Gastroesophageal sphincter (tissue), 4 donors: Measurements from ENCODE around the gene LAT. TPM values are rescaled to one million over a fixed set of nuclear protein-coding genes. Genes with fewer than 3 reads are reported as not detected.

ENCODE experiments used
- ATAC-seq: fragments of 150-250 bp; one replicate; pipeline ENCODE4 v1.9.1; 2016; ENCODE audit warnings: mild to moderate bottlenecking, moderate library complexity
- H3K27ac ChIP-seq, 4 donors: fragments of 200-600 bp; sonication (generic) in 3 of 4; 1 replicate in 3 of 4; 2 replicates in 1 of 4; pipeline ENCODE4 v1.5.1; 2016 to 2019
- H3K27me3 ChIP-seq: fragments of 200-600 bp; sonication (generic); one replicate; pipeline ENCODE4 v1.5.1; 2019
- H3K36me3 ChIP-seq, 2 donors: fragments of 200-600 bp; sonication (generic); one replicate each; pipeline ENCODE4 v1.5.1; 2019; ENCODE audit warnings: control low read depth in 1 of 2
- H3K4me1 ChIP-seq, 3 donors: fragments of 200-600 bp; sonication (generic); 1 replicate in 2 of 3; 2 replicates in 1 of 3; pipeline ENCODE4 v1.5.1; 2016 to 2019; ENCODE audit warnings: control low read depth in 2 of 3
- H3K4me3 ChIP-seq, 2 donors: fragments of 200-600 bp; sonication (generic); one replicate each; pipeline ENCODE4 v1.5.1; 2019; ENCODE audit warnings: mild to moderate bottlenecking in 1 of 2, moderate library complexity in 1 of 2
- H3K9me3 ChIP-seq, 3 donors: fragments of 200-600 bp; sonication (generic); one replicate each; pipeline ENCODE4 v1.5.1; 2017 to 2019; ENCODE audit warnings: control low read depth in 2 of 3
- EP300 ChIP-seq: sonication (generic); formaldehyde crosslinking; IDR thresholded peaks from one replicate; pipeline ENCODE4 v1.6.1; 2017; ENCODE audit warnings: antibody characterized with exemption, mild to moderate bottlenecking
- POLR2A ChIP-seq, 2 donors: fragments of 450-650 bp; IDR thresholded peaks; one replicate each; pipeline ENCODE4 v1.6.1; 2017; ENCODE audit warnings: antibody characterized with exemption in 2 of 2, mild to moderate bottlenecking in 2 of 2, moderate library complexity in 1 of 2
- POLR2AphosphoS5 ChIP-seq: sonication (generic); formaldehyde crosslinking; IDR thresholded peaks from one replicate; pipeline ENCODE4 v1.6.1; 2017; ENCODE audit warnings: antibody characterized with exemption
- WGBS, 2 donors: methylation state at CpG; one replicate each; pipeline ENCODE4 v1.1.5; 2018; ENCODE audit warnings: low coverage in 1 of 2; 5-methylcytosine and 5-hydroxymethylcytosine counted together
- total RNA-seq, 4 donors: library from RNA; depleted of rRNA; stranded (reverse); fragments of >200 nt; gene quantifications; one replicate each; pipeline ENCODE4 v1.1.0, GENCODE V29; 2016
- TF ChIP-seq, protein P1 (sequence below), 4 experiments: fragments of 200-600 bp in 2 of 4; fragments of 450-650 bp in 2 of 4; sonication (generic) in 1 of 4; IDR thresholded peaks; one replicate each; pipeline ENCODE4 v1.5.1; 2017 to 2019; ENCODE audit warnings: antibody characterized with exemption in 4 of 4, mild to moderate bottlenecking in 2 of 4, moderate library complexity in 2 of 4

Gene LAT
- total RNA-seq, 4 donors from 2014 or later: 2.3 to 12.3 (median 5.4) TPM

DNA sequence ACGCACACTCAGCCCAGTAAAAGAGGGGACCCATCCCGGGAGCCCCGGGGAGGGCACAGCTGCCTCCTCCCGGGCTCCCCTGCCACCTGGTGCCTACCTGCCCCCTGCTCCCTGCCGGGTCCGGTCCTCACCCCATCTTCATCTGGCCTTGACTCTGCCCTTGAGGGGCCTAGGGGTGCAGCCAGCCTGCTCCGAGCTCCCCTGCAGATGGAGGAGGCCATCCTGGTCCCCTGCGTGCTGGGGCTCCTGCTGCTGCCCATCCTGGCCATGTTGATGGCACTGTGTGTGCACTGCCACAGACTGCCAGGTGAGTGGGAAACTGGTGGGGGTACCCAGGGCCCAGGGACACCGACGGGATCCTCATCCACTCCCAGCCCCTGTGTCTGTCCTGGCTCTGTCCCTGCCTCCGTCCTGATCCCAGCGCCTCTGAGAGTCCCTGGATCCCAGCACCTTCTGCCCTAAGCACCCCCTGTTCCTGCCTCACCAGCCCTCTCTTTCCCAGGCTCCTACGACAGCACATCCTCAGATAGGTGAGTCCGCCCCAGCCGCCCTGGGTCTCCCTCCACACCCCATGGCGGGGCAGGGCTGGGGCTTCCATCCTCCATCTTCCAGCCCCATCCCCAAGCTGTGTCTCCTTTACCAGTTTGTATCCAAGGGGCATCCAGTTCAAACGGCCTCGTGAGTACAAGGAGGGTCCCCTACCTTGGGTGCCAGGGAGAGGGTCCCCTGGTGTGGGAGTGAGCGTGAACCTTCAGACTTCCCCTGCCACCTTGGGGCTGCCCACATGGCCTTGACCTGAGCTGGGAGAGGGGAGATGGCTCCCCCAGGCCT, 574 bp downstream of the LAT start:
- TF ChIP-seq, protein P1, sequence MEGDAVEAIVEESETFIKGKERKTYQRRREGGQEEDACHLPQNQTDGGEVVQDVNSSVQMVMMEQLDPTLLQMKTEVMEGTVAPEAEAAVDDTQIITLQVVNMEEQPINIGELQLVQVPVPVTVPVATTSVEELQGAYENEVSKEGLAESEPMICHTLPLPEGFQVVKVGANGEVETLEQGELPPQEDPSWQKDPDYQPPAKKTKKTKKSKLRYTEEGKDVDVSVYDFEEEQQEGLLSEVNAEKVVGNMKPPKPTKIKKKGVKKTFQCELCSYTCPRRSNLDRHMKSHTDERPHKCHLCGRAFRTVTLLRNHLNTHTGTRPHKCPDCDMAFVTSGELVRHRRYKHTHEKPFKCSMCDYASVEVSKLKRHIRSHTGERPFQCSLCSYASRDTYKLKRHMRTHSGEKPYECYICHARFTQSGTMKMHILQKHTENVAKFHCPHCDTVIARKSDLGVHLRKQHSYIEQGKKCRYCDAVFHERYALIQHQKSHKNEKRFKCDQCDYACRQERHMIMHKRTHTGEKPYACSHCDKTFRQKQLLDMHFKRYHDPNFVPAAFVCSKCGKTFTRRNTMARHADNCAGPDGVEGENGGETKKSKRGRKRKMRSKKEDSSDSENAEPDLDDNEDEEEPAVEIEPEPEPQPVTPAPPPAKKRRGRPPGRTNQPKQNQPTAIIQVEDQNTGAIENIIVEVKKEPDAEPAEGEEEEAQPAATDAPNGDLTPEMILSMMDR (IDR thresholded peaks at IDR 0.05): no peak
- TF ChIP-seq POLR2A (IDR thresholded peaks at IDR 0.05) (no peak), POLR2AphosphoS5 (no peak)
- H3K4me1 ChIP-seq: no peaks in the 10 kb centered on the region
- WGBS, 2 donors: 80% methylated on average over 3 of the region's 19 CpGs; no CpG with 5 or more reads in 1 of the 2 donors
- no peak for ATAC-seq
- peaks cover 0 to 13% (median 0%) of the 10 kb centered on the region in 3 donors for H3K9me3 ChIP-seq
- peak overlapping the region in 1 of 2 donors; percentile 32 for H3K4me3 ChIP-seq
- H3K36me3 ChIP-seq: peaks cover 0 to 100% of the 10 kb centered on the region in 2 donors
- H3K27me3 ChIP-seq: no peaks in the 10 kb centered on the region
- peak overlapping the region in 1 of 4 donors; percentile 35 for H3K27ac ChIP-seq

DNA sequence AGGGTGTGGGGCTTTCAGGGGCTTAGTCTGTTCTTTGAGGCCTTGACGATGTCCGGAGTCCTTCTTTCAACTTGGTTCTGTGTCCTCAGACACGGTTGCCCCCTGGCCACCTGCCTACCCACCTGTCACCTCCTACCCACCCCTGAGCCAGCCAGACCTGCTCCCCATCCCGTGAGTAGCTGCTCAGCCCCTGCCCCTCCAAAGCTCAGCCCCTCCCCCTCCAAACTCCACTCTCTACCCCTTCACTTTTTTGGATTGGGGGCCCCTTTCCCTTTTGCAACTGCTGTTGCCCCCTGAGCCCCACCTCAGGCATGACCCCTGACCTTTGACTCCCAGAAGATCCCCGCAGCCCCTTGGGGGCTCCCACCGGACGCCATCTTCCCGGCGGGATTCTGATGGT, 1.2 kb downstream of the LAT start:
- Histone ChIP-seq H3K4me3 (peak overlapping the region in 1 of 2 donors; percentile 32), H3K4me1 (no peaks in the 10 kb centered on the region), H3K9me3 (peaks cover 0 to 13% (median 0%) of the 10 kb centered on the region in 3 donors), H3K27ac (no peak overlapping the region), H3K36me3 (peaks cover 0 to 98% of the 10 kb centered on the region in 2 donors), H3K27me3 (no peaks in the 10 kb centered on the region)
- ATAC-seq: no peak
- WGBS, 2 donors: 90 to 96% methylated on average over 2 to 9 of the region's 9 CpGs
- TF ChIP-seq, protein P1 (IDR thresholded peaks at IDR 0.05): no peak
- TF ChIP-seq POLR2A (IDR thresholded peaks at IDR 0.05): no peak
- TF ChIP-seq EP300: no peak
- no peak for TF ChIP-seq POLR2AphosphoS5

DNA sequence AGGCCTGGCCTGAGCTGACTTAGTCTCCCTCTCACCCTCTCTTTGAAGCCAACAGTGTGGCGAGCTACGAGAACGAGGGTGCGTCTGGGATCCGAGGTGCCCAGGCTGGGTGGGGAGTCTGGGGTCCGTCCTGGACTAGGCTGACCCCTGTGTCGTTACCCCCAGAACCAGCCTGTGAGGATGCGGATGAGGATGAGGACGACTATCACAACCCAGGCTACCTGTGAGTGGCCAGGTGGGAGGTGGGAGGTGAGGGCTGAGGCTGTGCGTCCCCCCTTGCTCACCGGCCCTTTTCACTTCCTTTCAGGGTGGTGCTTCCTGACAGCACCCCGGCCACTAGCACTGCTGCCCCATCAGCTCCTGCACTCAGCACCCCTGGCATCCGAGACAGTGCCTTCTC, 1.6 kb downstream of the LAT start:
- 82 to 94% methylated on average over 3 to 7 of the region's 13 CpGs for WGBS, 2 donors
- H3K27ac ChIP-seq: no peak overlapping the region
- peaks cover 0 to 13% (median 0%) of the 10 kb centered on the region in 3 donors for H3K9me3 ChIP-seq
- TF ChIP-seq, protein P1 (IDR thresholded peaks at IDR 0.05): no peak
- no peak for TF ChIP-seq EP300
- no peak for TF ChIP-seq POLR2AphosphoS5
- no peak for TF ChIP-seq POLR2A (IDR thresholded peaks at IDR 0.05)
- no peaks in the 10 kb centered on the region for H3K27me3 ChIP-seq
- H3K36me3 ChIP-seq: peaks cover 0 to 93% of the 10 kb centered on the region in 2 donors
- ATAC-seq: no peak
- H3K4me3 ChIP-seq: no peak overlapping the region
- no peaks in the 10 kb centered on the region for H3K4me1 ChIP-seq

DNA sequence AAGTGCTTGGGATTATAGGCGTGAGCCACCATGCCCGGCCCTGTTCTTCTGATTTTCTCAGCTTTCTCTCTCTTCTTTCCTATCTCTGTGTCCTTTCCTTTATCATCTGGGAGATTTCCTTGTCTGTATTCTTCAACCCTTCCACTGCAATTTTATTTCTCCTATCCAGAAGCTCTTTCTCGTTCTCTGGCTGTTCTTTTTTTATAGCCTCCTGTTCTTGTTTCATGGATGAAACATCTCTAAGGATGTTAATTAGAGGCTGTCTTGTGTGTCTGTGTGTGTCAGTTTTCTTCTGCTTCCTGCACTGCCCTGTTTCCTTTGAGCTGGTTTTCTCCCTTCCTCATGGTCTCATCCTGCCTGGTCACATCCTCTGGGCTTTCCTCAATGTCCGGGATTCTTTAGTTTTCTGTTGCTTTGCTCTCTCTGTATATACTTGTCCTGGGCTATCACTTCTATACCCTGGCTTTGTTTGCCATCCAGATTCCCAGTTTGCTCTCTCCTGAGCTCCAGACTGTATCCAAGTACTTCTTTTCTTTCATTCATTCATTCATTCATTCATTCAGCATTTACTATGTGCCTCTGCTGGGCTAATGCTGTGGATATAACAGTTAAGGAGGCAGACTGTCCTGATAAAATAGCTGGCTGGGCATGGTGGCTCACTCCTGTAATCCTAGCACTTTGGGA, 2.5 kb downstream of the LAT start:
- no peaks in the 10 kb centered on the region for H3K27me3 ChIP-seq
- no peaks in the 10 kb centered on the region for H3K4me1 ChIP-seq
- WGBS, 2 donors: 97 to 100% methylated on average over 3 to 4 of the region's 4 CpGs
- H3K4me3 ChIP-seq: no peak overlapping the region
- no peak for TF ChIP-seq POLR2A (IDR thresholded peaks at IDR 0.05)
- TF ChIP-seq EP300: no peak
- no peak for TF ChIP-seq POLR2AphosphoS5
- TF ChIP-seq, protein P1 (IDR thresholded peaks at IDR 0.05): no peak
- no peak for ATAC-seq
- peaks cover 0 to 85% of the 10 kb centered on the region in 2 donors for H3K36me3 ChIP-seq
- H3K9me3 ChIP-seq: peaks cover 0 to 13% (median 0%) of the 10 kb centered on the region in 3 donors
- H3K27ac ChIP-seq: no peak overlapping the region
